HEK293T (cell line): Measurements from ENCODE around the gene SLC9A8.
A peak's percentile ranks its signal among the peaks of the same experiment; 100 is the strongest.

Experiments used
- CTCF ChIA-PET: fragments of 350-600 bp; formaldehyde crosslinking; extraction: SDS; loops from one replicate; lab custom pipeline; 2021; ENCODE audit warnings: antibody characterized with exemption, inconsistent platforms; lab: Yijun Ruan, JAX
- POLR2A ChIA-PET: fragments of 350-600 bp; formaldehyde crosslinking; extraction: SDS; loops from one replicate; lab custom pipeline; 2020; ENCODE audit warnings: antibody characterized with exemption, inconsistent platforms; lab: Yijun Ruan, JAX
- DNase-seq: peaks from one replicate; pipeline ENCODE4 v3.0.0; 2012; ENCODE audit warnings: mixed read lengths; ENCODE audit errors: extremely low spot score
- ARNT ChIP-seq: fragments of 450-650 bp; IDR thresholded peaks from 2 replicates; pipeline ENCODE4 v1.6.1; 2017; ENCODE audit warnings: mild to moderate bottlenecking
- BHLHE40 ChIP-seq: fragments of 450-650 bp; IDR thresholded peaks from 2 replicates; pipeline ENCODE4 v1.6.1; 2016; ENCODE audit warnings: mild to moderate bottlenecking, moderate library complexity, borderline replicate concordance
- CTBP1 ChIP-seq: fragments of 450-650 bp; IDR thresholded peaks from 2 replicates; pipeline ENCODE4 v1.6.1; 2016; ENCODE audit warnings: borderline replicate concordance
- ELF4 ChIP-seq: fragments of 450-650 bp; IDR thresholded peaks from 2 replicates; pipeline ENCODE4 v1.6.1; 2017; ENCODE audit warnings: antibody characterized with exemption
- FOXA1 ChIP-seq: fragments of 450-650 bp; IDR thresholded peaks from 2 replicates; pipeline ENCODE4 v1.6.1; 2016; ENCODE audit warnings: mild to moderate bottlenecking
- FOXK2 ChIP-seq: fragments of 450-650 bp; IDR thresholded peaks from 2 replicates; pipeline ENCODE4 v1.6.1; 2016; ENCODE audit warnings: mild to moderate bottlenecking
- FOXM1 ChIP-seq: fragments of 450-650 bp; IDR thresholded peaks from 2 replicates; pipeline ENCODE4 v1.6.1; 2017; ENCODE audit warnings: mild to moderate bottlenecking, borderline replicate concordance
- HDGF ChIP-seq: fragments of 450-650 bp; IDR thresholded peaks from 2 replicates; pipeline ENCODE4 v1.6.1; 2017; ENCODE audit warnings: antibody characterized with exemption, borderline replicate concordance
- L3MBTL2 ChIP-seq: fragments of 450-650 bp; conservative IDR thresholded peaks from 2 replicates; pipeline ENCODE4 v1.6.1; 2016; ENCODE audit warnings: mild to moderate bottlenecking
- LEF1 ChIP-seq: fragments of 450-650 bp; IDR thresholded peaks from 2 replicates; pipeline ENCODE4 v1.6.1; 2017; ENCODE audit warnings: mild to moderate bottlenecking, borderline replicate concordance
- NFRKB ChIP-seq: fragments of 450-650 bp; IDR thresholded peaks from 2 replicates; pipeline ENCODE4 v1.6.1; 2016; ENCODE audit warnings: mild to moderate bottlenecking, moderate library complexity
- SP1 ChIP-seq: fragments of 450-650 bp; IDR thresholded peaks from 2 replicates; pipeline ENCODE4 v1.6.1; 2017
- SUZ12 ChIP-seq: fragments of 450-650 bp; IDR thresholded peaks from 2 replicates; pipeline ENCODE4 v1.6.1; 2016; ENCODE audit warnings: mild to moderate bottlenecking
- TARDBP ChIP-seq: fragments of 450-650 bp; IDR thresholded peaks from 2 replicates; pipeline ENCODE4 v1.6.1; 2016
- ZNF384 ChIP-seq: fragments of 450-650 bp; IDR thresholded peaks from 2 replicates; pipeline ENCODE4 v1.6.1; 2016
- TF ChIP-seq, protein P1 (sequence below): fragments of 450-650 bp; IDR thresholded peaks from 2 replicates; pipeline ENCODE4 v1.6.1; 2016

The SLC9A8 gene

DNA sequence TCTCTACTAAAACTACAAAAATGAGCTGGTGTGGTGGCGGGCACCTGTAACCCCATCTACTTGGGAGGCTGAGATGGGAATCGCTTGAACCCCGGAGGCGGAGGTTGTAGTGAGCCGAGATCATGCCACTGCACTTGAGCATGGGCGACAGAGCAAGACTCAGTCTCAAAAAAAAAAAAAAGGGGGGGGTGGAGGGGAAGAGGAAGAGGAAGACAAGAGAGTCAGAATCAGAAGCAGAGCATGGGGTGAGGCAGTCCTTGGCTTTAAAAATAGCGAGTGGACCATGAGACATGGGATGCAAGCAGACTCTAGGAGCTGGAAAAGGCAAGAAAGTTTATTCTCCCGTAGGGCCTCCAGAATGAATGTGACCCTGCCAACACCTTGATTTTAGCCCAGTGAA is 3.9 kb upstream of the SLC9A8 start:
- POLR2A ChIA-PET: no interaction called here
- CTCF ChIA-PET: no interaction called here

GRCh38 chr20:49809803-49810359 is 2.7 kb upstream of the SLC9A8 start:
- ChIA-PET CTCF (no interaction called here), POLR2A (no interaction called here)
- DNase-seq: no peak
- TF ChIP-seq L3MBTL2 (no peak), ZNF384 (no peak), TARDBP (no peak), BHLHE40 (no peak), HDGF (no peak), CTBP1 (no peak), ELF4 (no peak), LEF1 (no peak), SP1 (no peak), FOXM1 (no peak), FOXK2 (no peak), ARNT (no peak), FOXA1 (no peak), NFRKB (no peak)
- TF ChIP-seq, protein P1, sequence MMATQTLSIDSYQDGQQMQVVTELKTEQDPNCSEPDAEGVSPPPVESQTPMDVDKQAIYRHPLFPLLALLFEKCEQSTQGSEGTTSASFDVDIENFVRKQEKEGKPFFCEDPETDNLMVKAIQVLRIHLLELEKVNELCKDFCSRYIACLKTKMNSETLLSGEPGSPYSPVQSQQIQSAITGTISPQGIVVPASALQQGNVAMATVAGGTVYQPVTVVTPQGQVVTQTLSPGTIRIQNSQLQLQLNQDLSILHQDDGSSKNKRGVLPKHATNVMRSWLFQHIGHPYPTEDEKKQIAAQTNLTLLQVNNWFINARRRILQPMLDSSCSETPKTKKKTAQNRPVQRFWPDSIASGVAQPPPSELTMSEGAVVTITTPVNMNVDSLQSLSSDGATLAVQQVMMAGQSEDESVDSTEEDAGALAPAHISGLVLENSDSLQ: no peak

More for the DNA sequence above, 3.9 kb upstream of the SLC9A8 start:
- TF ChIP-seq, protein P1: no peak
- TF ChIP-seq SUZ12 (no peak), FOXM1 (no peak), SP1 (no peak), L3MBTL2 (no peak), LEF1 (no peak), TARDBP (no peak), CTBP1 (no peak), ZNF384 (no peak), FOXK2 (no peak), ARNT (no peak), NFRKB (no peak), ELF4 (no peak), HDGF (no peak), FOXA1 (no peak)
- no peak for DNase-seq

DNA sequence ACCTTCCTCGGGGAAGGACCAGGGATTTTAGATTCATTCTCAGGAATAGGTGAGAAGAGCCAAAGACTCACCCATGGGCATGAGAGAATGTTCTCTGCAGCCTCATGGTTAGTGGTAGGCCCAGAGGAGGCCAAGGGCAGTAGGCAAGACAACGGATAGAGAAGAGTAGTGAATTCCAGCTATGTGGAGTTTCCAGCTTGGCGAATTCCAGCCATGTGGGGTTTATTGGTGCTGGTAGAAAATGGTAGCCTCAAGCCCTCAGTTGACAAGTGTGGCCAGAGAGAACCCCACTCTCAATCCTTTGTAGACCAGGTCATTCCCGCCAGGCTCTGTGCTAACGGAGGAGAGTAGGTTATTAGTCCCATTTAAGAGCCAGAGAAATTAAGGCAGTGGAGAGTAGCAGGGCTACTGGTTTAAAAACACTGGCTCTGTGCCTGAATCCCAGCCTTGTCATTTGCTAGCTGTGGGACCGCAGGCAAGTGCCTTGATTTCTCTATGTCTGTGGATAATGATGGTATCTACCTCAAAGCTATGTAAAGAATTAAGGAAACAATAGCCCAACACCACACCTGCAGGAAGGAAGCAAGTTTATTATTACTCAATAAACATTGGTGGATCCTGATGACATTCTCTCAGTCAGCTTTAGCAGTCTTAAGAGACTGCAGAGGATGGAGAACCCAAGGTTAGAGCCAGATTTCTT is 2.0 kb upstream of the SLC9A8 start:
- no peak for DNase-seq
- ChIA-PET CTCF (no interaction called here), POLR2A (interaction anchor here (1.1 to 1.6 kb wide), 2 partner anchors 14 to 134 kb away, joined by 3 to 4 read pairs; no protein-coding TSS in a partner anchor)
- TF ChIP-seq ARNT: no peak
- TF ChIP-seq CTBP1: no peak

DNA sequence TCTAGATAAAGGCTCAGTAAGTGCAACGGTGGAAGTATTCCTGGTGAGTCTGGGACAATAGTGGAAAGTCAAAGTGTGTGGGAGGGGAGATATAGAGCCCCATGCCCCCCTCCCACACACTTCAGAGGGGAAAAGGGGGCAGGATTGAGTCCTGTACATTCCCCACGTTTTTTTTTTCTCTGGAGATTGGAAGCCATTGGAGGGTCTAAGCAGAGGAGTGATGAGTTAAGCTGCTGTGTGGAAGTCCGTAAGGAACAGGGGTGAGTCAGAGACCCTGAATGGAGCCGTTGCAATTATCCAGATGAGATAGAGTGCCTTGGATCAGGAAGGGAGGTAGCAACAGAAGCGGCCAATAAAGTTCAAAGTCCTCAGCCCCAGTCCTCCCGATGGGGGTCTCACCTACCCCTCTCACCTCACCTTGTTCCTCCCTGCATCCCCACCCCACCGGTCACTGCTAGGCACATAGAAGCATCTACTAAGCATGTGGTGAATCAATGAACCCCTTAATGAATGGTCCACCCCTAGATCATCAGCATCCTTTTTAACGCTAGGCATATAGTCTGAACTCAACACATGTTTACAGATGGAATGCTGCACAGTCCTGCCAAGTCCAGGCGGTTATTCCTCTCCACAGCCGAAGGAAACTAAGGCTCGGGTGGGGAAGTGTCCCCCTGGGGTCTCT is 662 bp upstream of the SLC9A8 start:
- no peak for DNase-seq
- ChIA-PET CTCF (interaction anchor here (0.7 to 0.8 kb wide), 3 partner anchors 47 to 437 kb away, joined by 3 to 6 read pairs (median 6); no protein-coding TSS in a partner anchor), POLR2A (interaction anchor here (0.7 to 1.6 kb wide), 14 partner anchors 10 to 144 kb away, joined by 3 to 5 read pairs (median 3); no protein-coding TSS in a partner anchor)
- TF ChIP-seq FOXK2 (no peak), SUZ12 (no peak), HDGF (no peak), FOXM1 (no peak), ARNT (no peak), BHLHE40 (no peak), LEF1 (no peak), FOXA1 (no peak), SP1 (no peak)

DNA sequence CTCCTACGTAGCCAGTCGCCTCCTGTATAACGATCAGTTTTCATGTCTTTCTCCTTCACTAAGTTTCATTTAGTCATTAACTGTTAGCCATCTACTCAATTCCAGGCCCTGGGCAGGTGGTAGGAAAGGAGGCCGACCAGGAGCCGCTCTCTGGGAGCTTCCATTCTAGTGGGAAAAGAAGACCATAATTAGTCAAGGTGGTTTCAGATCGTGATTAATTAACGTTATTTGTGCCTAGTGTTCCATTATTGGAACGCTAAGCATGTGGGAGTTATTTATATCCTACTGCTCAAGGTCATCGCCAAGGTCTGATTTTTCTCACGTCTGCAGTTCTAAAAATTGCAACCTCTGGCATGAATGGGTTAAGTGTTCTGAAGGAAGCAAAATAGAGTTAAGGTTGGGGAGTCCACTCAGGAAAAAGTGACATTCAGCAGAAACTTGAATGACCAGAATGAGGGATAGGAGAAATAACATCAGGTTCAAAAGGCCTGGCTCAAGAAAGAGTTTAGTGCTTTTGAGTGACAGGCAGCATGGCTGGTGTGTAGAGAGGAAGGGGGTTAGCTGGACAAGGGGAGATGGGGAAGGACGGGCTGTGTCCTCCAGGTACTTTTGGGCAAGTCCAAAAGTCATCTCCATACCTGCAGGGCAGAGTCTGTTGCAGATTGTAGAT is 812 bp downstream of the SLC9A8 start:
- DNase-seq: peak; percentile 26
- TF ChIP-seq FOXK2 (no peak), NFRKB (no peak), CTBP1 (no peak), TARDBP (no peak), ZNF384 (no peak), LEF1 (no peak), FOXA1 (no peak)
- TF ChIP-seq, protein P1: peak; percentile 91
- ChIA-PET CTCF (no interaction called here), POLR2A (interaction anchor here (0.7 to 1.5 kb wide), 11 partner anchors 9 to 757 kb away, joined by 3 to 5 read pairs (median 3); no protein-coding TSS in a partner anchor)
